Adipocyte (in vitro differentiated cells): Measurements from ENCODE around the gene TBCB.
A peak's percentile ranks its signal among the peaks of the same experiment; 100 is the strongest.

Experiments used
- DNase-seq: peaks from one replicate; pipeline ENCODE4 v3.0.0-alpha.2; 2015; ENCODE audit warnings: low read depth
- H3K27me3 ChIP-seq: replicated peaks from 2 replicates; pipeline ENCODE4 v1.7.0; 2013; ENCODE audit warnings: mild to moderate bottlenecking, low read length, moderate library complexity; ENCODE audit not compliant: control insufficient read depth, insufficient read depth
- H3K36me3 ChIP-seq: 2 replicates; pipeline ENCODE4 v1.7.0; 2013; ENCODE audit warnings: low read length, mild to moderate bottlenecking, moderate library complexity; ENCODE audit not compliant: control insufficient read depth, insufficient read depth, severe bottlenecking
- H3K4me1 ChIP-seq: 2 replicates; pipeline ENCODE4 v1.7.0; 2013; ENCODE audit warnings: mild to moderate bottlenecking, low read length, moderate library complexity; ENCODE audit not compliant: control insufficient read depth, insufficient read depth
- H3K4me3 ChIP-seq: 2 replicates; pipeline ENCODE4 v1.7.0; 2013; ENCODE audit warnings: mild to moderate bottlenecking, low read length, moderate library complexity
- H3K9ac ChIP-seq: 2 replicates; pipeline ENCODE4 v1.7.0; 2013; ENCODE audit warnings: mild to moderate bottlenecking, low read length, moderate library complexity
- H3K9me3 ChIP-seq: 2 replicates; pipeline ENCODE4 v1.7.0; 2013; ENCODE audit warnings: mild to moderate bottlenecking, low read length, moderate library complexity; ENCODE audit not compliant: control insufficient read depth

The TBCB gene

GRCh38 chr19:36103842-36104552 is 11.3 kb upstream of the TBCB start:
- DNase-seq = no peak
- Histone ChIP-seq H3K4me1 (no peaks in the 10 kb centered on the region), H3K27me3 (no peaks in the 10 kb centered on the region), H3K9me3 (no peaks in the 10 kb centered on the region), H3K4me3 (no peak overlapping the region), H3K36me3 (no peaks in the 10 kb centered on the region), H3K9ac (no peak overlapping the region)

- H3K36me3 ChIP-seq = no peaks in the 10 kb centered on the region
- H3K4me3 ChIP-seq = no peak overlapping the region
- H3K4me1 ChIP-seq = no peaks in the 10 kb centered on the region
- H3K9ac ChIP-seq = no peak overlapping the region
- DNase-seq = no peak
- H3K9me3 ChIP-seq = no peaks in the 10 kb centered on the region
- no peaks in the 10 kb centered on the region for H3K27me3 ChIP-seq
These were observed 8.8 kb upstream of the TBCB start for GRCh38 chr19:36106441-36106840.

DNA sequence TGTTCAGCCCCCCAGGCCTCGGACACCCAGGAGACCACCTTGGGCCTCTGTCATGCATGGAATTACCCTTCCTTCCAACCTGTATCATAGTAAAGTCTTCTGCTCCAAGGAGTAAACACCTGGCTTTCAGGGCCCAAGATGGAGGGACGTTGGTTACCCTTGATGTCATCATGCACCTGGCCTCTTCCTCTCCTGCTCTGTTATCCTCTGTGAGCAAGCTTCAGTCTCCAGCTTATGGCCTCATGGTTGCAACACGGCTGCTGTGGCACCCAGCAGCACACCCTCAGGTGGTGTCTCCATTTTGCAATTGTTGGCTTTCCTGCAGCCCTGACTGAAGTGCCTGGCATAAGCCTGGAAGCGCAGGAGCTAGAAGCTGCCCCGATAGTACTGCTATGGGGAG is 8.3 kb upstream of the TBCB start:
- no peaks in the 10 kb centered on the region for H3K27me3 ChIP-seq
- DNase-seq = no peak
- no peak overlapping the region for H3K4me3 ChIP-seq
- H3K9ac ChIP-seq = no peak overlapping the region
- no peaks in the 10 kb centered on the region for H3K9me3 ChIP-seq
- no peaks in the 10 kb centered on the region for H3K4me1 ChIP-seq
- no peaks in the 10 kb centered on the region for H3K36me3 ChIP-seq

DNA sequence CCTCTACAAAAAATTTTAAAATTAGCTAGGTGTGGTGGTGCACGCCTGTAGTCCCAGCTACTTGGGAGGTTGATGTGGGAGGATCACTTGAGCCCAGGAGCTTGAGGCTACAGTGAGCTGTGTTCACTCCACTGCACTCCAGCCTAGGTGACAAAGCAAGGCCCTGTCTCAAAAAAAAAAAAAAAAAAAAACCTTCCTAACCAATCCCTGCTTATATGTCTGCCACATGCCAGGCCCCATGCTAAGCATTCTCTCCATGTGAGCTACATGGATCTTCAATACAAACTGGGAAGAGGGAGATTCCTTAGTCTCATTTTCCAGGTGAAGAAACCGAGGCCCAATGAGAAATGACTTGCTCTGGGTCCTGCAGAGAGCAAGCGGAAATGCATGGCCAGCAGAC is 6.6 kb upstream of the TBCB start:
- H3K9me3 ChIP-seq = no peaks in the 10 kb centered on the region
- H3K4me1 ChIP-seq = peaks cover 3% of the 10 kb centered on the region
- H3K27me3 ChIP-seq = no peaks in the 10 kb centered on the region
- H3K9ac ChIP-seq = no peak overlapping the region
- DNase-seq = no peak
- H3K36me3 ChIP-seq = peaks cover 9% of the 10 kb centered on the region
- H3K4me3 ChIP-seq = no peak overlapping the region

DNA sequence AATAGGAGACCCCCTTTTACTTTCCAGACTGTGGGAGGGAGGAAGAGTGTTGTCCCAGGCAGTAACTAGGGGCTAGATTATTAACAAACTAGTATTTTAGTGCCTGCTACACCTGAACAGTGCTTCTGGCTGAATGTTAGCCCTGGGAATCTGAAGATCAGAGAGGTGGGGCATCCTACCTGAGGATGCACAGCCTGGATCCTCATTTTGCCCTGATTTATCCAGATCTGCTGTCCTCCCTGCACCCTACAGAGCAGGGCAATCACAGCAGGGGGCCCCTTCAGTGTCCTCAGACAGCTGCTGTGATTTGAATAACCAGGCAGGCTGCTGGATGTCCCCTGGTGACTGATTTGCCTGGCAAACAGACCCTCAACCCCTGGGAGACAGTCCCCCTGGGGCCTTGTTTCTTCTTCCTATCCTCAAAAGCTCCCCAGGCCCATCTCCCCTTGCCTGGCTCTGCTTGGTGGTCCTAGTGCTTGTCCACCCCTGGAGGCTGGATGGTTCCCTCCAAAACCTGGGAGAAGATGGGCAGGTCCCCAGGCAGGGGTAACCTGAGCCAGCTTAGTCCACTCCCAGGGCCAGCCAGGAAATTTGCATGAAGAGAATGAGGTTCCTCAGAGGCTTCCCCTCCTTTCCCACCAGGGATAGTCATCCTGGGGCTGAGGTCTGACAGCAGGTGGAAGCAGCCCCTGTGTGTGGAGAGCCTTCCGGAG is 4.6 kb upstream of the TBCB start, which contains the start of gene OVOL3:
TSS of gene OVOL3 (plus strand) at position 657 of the 713 bp plus-strand sequence. CDS start 60 bp downstream, outside the sequence.
- no peak for DNase-seq
- Histone ChIP-seq H3K27me3 (no peaks in the 10 kb centered on the region), H3K4me3 (no peak within 1 kb of the TSS), H3K9me3 (no peaks in the 10 kb centered on the region), H3K36me3 (peaks cover 9% of the 10 kb centered on the region), H3K9ac (no peak within 1 kb of the TSS), H3K4me1 (peaks cover 9% of the 10 kb centered on the region)

GRCh38 chr19:36111200-36111539 is 4.1 kb upstream of the TBCB start:
- peaks cover 9% of the 10 kb centered on the region for H3K36me3 ChIP-seq
- H3K4me3 ChIP-seq = no peak overlapping the region
- H3K9ac ChIP-seq = no peak overlapping the region
- H3K27me3 ChIP-seq = no peaks in the 10 kb centered on the region
- no peaks in the 10 kb centered on the region for H3K9me3 ChIP-seq
- DNase-seq = no peak
- peaks cover 12% of the 10 kb centered on the region for H3K4me1 ChIP-seq

- Histone ChIP-seq H3K4me1 (peaks cover 15% of the 10 kb centered on the region), H3K36me3 (peaks cover 13% of the 10 kb centered on the region), H3K4me3 (no peak overlapping the region), H3K27me3 (no peaks in the 10 kb centered on the region), H3K9me3 (no peaks in the 10 kb centered on the region), H3K9ac (no peak overlapping the region)
- no peak for DNase-seq
These were observed 2.6 kb upstream of the TBCB start for GRCh38 chr19:36112678-36113077.

GRCh38 chr19:36113425-36113824 is 1.8 kb upstream of the TBCB start:
- Histone ChIP-seq H3K4me1 (peaks cover 15% of the 10 kb centered on the region), H3K27me3 (no peaks in the 10 kb centered on the region), H3K4me3 (peak overlapping the region; percentile 85), H3K9ac (peak overlapping the region; percentile 91), H3K36me3 (peaks cover 19% of the 10 kb centered on the region), H3K9me3 (no peaks in the 10 kb centered on the region)
- no peak for DNase-seq

GRCh38 chr19:36113894-36114720 is 1.2 kb upstream of the TBCB start:
- H3K9ac ChIP-seq = peak overlapping the region; percentile 91
- peaks cover 15% of the 10 kb centered on the region for H3K4me1 ChIP-seq
- no peaks in the 10 kb centered on the region for H3K9me3 ChIP-seq
- DNase-seq = peak; percentile 56
- H3K27me3 ChIP-seq = no peaks in the 10 kb centered on the region
- peak overlapping the region; percentile 85 for H3K4me3 ChIP-seq
- peaks cover 26% of the 10 kb centered on the region for H3K36me3 ChIP-seq

GRCh38 chr19:36114721-36115452 is 381 bp upstream of the TBCB start, which contains the start of gene POLR2I:
Gene POLR2I (minus strand): TSS chr19:36114875. CDS start chr19:36114856, 19 bp downstream.
- Histone ChIP-seq H3K9me3 (no peaks in the 10 kb centered on the region), H3K27me3 (no peaks in the 10 kb centered on the region), H3K4me3 (peak within 1 kb of the TSS; percentile 85), H3K36me3 (peaks cover 28% of the 10 kb centered on the region), H3K9ac (peak within 1 kb of the TSS; percentile 91), H3K4me1 (peaks cover 15% of the 10 kb centered on the region)
- DNase-seq = peak; percentile 100

- H3K9ac ChIP-seq = peak overlapping the region; percentile 83
- H3K36me3 ChIP-seq = peaks cover 31% of the 10 kb centered on the region
- H3K4me1 ChIP-seq = peaks cover 15% of the 10 kb centered on the region
- no peaks in the 10 kb centered on the region for H3K9me3 ChIP-seq
- DNase-seq = no peak
- H3K27me3 ChIP-seq = no peaks in the 10 kb centered on the region
- H3K4me3 ChIP-seq = peak overlapping the region; percentile 85
These were observed 1.0 kb downstream of the TBCB start for GRCh38 chr19:36116344-36116637.
